Immature natural killer cell (primary cell): Measurements from ENCODE around the gene PODXL. TPM values are rescaled to one million over a fixed set of nuclear protein-coding genes. Genes with fewer than 3 reads are reported as not detected.

ENCODE experiments used
- DNase-seq, 3 donors: peaks; one replicate each; pipeline ENCODE4 v3.0.0; 2022; ENCODE audit warnings: mixed read lengths in 1 of 3
- H3K27ac Mint-ChIP-seq, 6 donors: one replicate each; pipeline ENCODE4 v1.8.0; 2020; ENCODE audit warnings: mixed read lengths in 6 of 6, mild to moderate bottlenecking in 5 of 6, inconsistent platforms in 4 of 6, moderate library complexity in 3 of 6
- H3K27me3 Mint-ChIP-seq, 3 donors: one replicate each; pipeline ENCODE4 v1.8.0; 2020 to 2021; ENCODE audit warnings: low read depth in 3 of 3, mild to moderate bottlenecking in 3 of 3, mixed read lengths in 3 of 3, moderate library complexity in 3 of 3, inconsistent platforms in 1 of 3
- H3K36me3 Mint-ChIP-seq, 3 donors: one replicate each; pipeline ENCODE4 v1.8.0; 2020; ENCODE audit warnings: mixed read lengths in 3 of 3, inconsistent platforms in 2 of 3, mild to moderate bottlenecking in 2 of 3
- H3K4me1 Mint-ChIP-seq, 2 donors: one replicate each; pipeline ENCODE4 v1.8.0; 2020; ENCODE audit warnings: inconsistent platforms in 2 of 2, mild to moderate bottlenecking in 2 of 2, mixed read lengths in 2 of 2, moderate library complexity in 1 of 2
- H3K4me3 Mint-ChIP-seq, 5 donors: one replicate each; pipeline ENCODE4 v1.8.0; 2020; ENCODE audit warnings: mild to moderate bottlenecking in 5 of 5, mixed read lengths in 5 of 5, inconsistent platforms in 3 of 5, moderate library complexity in 3 of 5
- H3K9me3 Mint-ChIP-seq, 6 donors: one replicate each; pipeline ENCODE4 v1.8.0; 2020; ENCODE audit warnings: mild to moderate bottlenecking in 6 of 6, mixed read lengths in 6 of 6, inconsistent platforms in 4 of 6, moderate library complexity in 3 of 6
- polyA plus RNA-seq, 3 donors: library from polyadenylated mRNA; unstranded; fragments of 300-500 nt; fragmentation: Illumina TruSeq; gene quantifications; one replicate each; pipeline ENCODE4 v1.2.3, GENCODE V29; 2021

PODXL gene
- polyA plus RNA-seq, 3 donors from 2014 or later, result 0.10 to 0.56 TPM; not detected in 1

DNA sequence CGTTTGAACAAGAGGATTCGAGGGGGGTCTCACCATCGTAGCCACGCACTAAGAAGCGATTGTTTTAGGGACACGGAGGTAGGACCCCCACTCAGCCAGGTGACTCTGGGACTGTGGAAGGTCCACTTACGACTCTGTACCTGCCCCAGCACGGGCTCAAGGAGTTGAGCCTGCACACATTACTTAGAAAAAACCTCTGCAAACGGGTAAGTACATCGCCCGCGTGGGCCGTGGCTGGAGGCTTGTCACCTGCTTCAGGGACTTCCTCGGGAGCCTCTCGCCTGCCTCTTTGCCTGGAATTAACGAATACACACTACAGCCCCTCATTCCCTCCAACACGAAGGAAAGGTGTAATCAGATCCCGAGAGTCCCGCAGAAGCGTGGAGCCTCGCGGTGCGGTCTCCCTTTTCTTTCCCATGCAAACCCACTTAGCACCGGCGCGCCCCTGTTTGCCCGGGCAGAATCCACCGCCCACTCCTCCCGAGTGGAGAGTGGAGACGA lies 826 bp downstream of the PODXL start:
- Mint-ChIP-seq H3K27ac (peak overlapping the region in 2 of 6 donors; percentile 40 to 51), H3K27me3 (peaks cover 12 to 16% (median 15%) of the 10 kb centered on the region in 3 donors), H3K9me3 (no peaks in the 10 kb centered on the region)

DNA sequence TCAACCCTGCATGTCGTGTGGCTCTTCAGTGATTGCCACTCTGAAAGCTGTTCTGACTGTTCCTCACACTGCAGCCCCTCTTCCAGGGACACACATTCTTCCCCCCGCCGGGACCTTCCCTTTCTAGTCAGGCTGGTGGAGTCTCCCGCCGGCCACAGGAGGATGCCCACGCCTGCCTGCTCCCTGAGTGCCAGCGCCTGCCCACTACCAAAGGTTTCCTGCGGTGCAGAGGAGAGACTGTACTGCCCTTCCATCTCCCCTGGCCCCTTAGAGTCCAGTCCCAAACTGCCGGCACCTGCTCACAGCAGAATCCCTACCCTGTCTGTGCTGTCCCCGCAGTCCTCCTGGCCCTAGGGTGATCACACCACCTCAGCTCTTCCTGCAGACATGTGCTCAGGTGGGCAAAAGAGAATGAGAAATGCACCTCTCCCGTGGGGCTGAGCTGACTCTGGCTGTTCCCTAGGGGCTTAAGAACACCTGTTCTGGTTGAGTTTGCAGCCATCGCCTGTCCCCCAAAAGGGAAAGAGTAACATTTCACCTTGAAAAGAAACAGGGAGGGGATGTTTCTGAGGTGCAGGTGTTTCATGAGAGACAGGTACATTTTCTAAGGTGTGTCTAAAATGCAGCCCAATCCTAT lies 1.4 kb downstream of the PODXL start:
- no peaks in the 10 kb centered on the region for H3K9me3 Mint-ChIP-seq
- peak overlapping the region; percentile 66 to 82 (median 80) for H3K4me3 Mint-ChIP-seq
- H3K27ac Mint-ChIP-seq, result no peak overlapping the region
- H3K36me3 Mint-ChIP-seq, result no peaks in the 10 kb centered on the region
- peaks cover 11 to 15% (median 15%) of the 10 kb centered on the region in 3 donors for H3K27me3 Mint-ChIP-seq
- peaks cover 12 to 16% of the 10 kb centered on the region in 2 donors for H3K4me1 Mint-ChIP-seq
- no peak for DNase-seq

More for the DNA sequence above, 826 bp downstream of the PODXL start:
- H3K36me3 Mint-ChIP-seq, result no peaks in the 10 kb centered on the region
- H3K4me3 Mint-ChIP-seq, result peak overlapping the region; percentile 66 to 82 (median 80)
- H3K4me1 Mint-ChIP-seq, result peaks cover 12 to 16% of the 10 kb centered on the region in 2 donors
- peak in 1 of 3 donors; percentile 17 for DNase-seq

DNA sequence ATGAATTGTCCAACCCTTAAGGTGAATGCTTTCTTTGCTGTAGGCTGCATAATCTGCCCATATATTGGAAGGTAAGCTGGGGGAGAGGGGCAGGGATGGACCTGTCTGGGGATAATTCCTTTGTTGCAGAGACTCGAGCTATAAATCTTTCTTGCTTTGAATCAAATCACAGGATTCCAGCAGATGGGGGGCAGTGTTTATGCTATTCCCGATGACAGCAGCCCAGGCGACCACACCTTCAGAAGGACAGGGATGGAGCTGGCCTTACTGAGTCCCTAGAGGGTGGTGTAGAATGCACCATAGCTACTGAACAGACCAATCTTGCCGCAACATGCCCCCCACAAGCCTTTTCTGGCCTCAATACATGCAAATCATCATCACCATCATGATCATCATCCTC lies 2.5 kb downstream of the PODXL start:
- Mint-ChIP-seq H3K36me3 (no peaks in the 10 kb centered on the region), H3K4me3 (no peak overlapping the region), H3K4me1 (peaks cover 12 to 16% of the 10 kb centered on the region in 2 donors), H3K27ac (no peak overlapping the region), H3K27me3 (peaks cover 7 to 13% (median 13%) of the 10 kb centered on the region in 3 donors), H3K9me3 (no peaks in the 10 kb centered on the region)
- DNase-seq, result no peak

DNA sequence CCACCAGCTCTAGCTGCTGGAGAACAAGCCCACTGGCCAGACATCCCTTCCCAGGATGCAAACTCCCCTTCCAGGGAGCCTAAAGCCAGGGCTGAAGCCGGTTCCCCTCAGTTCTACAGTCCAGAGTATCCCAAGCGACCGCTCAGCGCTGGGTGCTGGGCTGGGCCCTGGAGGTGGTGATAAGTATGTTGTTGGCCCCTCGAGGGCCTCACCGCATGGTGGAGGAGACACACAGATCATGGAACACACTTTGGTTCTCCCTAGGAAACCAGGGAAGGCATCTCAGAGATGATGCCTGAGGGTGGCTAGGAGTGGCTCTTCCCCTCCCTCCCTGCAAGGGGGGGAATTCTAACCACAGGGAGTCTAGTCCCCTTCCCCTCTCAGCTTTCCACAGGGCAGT lies 4.4 kb downstream of the PODXL start:
- Mint-ChIP-seq H3K27me3 (peaks cover 1 to 11% (median 6%) of the 10 kb centered on the region in 3 donors), H3K36me3 (no peaks in the 10 kb centered on the region), H3K9me3 (no peaks in the 10 kb centered on the region), H3K4me3 (no peak overlapping the region), H3K27ac (no peak overlapping the region), H3K4me1 (peaks cover 11 to 14% of the 10 kb centered on the region in 2 donors)
- DNase-seq, result no peak

DNA sequence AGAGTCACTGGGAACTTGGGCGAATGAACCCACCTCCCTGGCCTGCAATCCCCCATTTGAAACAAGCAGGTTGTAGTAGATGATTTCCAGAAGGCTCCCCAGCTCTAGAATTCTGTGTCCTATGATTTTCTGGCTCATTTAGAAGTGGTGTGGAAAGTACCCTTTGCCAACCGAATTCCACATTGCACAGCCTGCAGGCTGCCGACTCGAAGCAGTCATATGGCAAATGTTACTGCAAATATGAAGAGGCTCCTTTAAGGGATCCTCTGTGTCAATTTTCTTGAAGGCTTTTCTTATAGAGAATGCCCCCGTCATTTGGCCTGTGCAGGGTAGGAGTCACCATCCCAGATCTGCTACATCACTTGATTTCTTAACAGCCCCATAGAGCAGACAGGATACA lies 5.6 kb downstream of the PODXL start:
- Mint-ChIP-seq H3K4me1 (peaks cover 7 to 11% of the 10 kb centered on the region in 2 donors), H3K27ac (no peak overlapping the region), H3K27me3 (peaks cover 0 to 10% (median 4%) of the 10 kb centered on the region in 3 donors), H3K9me3 (no peaks in the 10 kb centered on the region), H3K36me3 (no peaks in the 10 kb centered on the region), H3K4me3 (no peak overlapping the region)
- no peak for DNase-seq

DNA sequence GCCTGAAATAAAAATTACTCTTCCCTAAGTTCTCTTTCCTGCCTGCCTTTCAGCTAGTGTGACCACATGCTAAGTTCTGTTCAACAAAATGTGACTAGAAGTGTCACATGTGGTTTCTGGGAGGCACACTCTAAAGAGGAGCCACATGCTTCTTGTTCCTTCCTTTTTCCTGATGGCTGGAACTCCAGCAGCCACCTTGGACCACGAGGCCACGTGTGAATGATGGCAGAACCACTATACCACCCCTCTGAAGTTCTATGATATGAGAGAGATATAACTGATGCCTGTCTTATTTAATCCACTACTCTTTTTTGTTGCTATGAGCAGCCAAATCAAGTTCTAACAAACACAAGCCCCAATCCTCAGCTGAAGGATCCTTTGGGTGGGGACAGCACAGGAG lies 8.1 kb downstream of the PODXL start:
- no peak for DNase-seq
- Mint-ChIP-seq H3K4me1 (peaks cover 0 to 3% of the 10 kb centered on the region in 2 donors), H3K27me3 (peaks cover 0 to 6% (median 4%) of the 10 kb centered on the region in 3 donors), H3K36me3 (no peaks in the 10 kb centered on the region), H3K4me3 (no peak overlapping the region), H3K9me3 (no peaks in the 10 kb centered on the region), H3K27ac (no peak overlapping the region)

DNA sequence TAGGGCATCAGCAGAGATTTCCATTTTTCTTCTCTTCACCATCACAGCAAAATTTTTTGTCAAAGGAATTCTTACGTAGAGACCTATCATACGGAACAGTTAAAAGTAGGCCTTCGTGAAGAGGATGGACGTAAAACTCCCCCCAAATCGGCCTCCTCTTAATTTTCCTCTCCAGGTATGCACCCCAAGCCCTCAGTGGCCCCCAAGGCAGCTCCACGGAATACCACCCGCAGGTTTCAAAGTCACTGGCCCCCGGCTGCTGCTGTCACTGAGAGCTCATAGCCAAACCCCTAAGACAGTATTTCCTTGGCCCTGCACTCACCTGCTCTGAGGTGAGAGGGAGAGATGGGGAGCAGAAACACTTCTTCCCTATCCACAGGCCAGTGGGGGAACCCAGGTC lies 8.8 kb downstream of the PODXL start:
- H3K36me3 Mint-ChIP-seq, result no peaks in the 10 kb centered on the region
- peaks cover 0 to 3% of the 10 kb centered on the region in 2 donors for H3K4me1 Mint-ChIP-seq
- no peak for DNase-seq
- H3K9me3 Mint-ChIP-seq, result no peaks in the 10 kb centered on the region
- no peak overlapping the region for H3K27ac Mint-ChIP-seq
- H3K4me3 Mint-ChIP-seq, result no peak overlapping the region
- peaks cover 0 to 6% (median 0%) of the 10 kb centered on the region in 3 donors for H3K27me3 Mint-ChIP-seq

DNA sequence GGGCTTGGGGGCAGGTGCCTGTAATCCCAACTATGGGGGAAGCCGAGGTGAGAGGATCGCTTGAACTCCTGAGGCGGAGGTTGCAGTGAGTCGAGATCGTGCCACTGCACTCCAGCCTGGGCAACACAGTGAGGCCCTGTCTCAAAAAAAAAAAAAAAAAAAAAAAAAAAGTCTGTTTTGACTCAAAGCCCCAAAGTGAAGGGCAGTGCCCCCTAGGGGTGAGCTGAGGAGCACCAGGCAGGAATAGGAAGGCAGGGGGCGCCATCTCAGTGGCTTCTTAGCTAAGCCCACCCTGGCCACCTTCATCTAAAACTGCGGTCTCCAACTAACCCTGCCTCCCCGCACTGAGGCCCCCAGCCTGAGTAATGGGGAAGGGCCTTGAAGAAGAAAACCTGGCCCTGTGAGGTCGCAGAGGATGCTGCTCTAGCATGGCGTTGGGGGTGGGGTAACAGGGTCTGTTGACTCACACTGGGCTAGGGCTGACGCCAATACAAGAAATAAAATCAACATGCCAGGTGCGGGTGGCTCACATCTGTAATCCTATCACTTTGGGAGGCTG lies 9.8 kb downstream of the PODXL start:
- peak; percentile 39 to 45 (median 40) for DNase-seq
- no peaks in the 10 kb centered on the region for H3K9me3 Mint-ChIP-seq
- H3K4me1 Mint-ChIP-seq, result peaks cover 0 to 3% of the 10 kb centered on the region in 2 donors
- no peak overlapping the region for H3K27ac Mint-ChIP-seq
- H3K4me3 Mint-ChIP-seq, result no peak overlapping the region
- H3K27me3 Mint-ChIP-seq, result peaks cover 0 to 6% (median 0%) of the 10 kb centered on the region in 3 donors
- H3K36me3 Mint-ChIP-seq, result no peaks in the 10 kb centered on the region

DNA sequence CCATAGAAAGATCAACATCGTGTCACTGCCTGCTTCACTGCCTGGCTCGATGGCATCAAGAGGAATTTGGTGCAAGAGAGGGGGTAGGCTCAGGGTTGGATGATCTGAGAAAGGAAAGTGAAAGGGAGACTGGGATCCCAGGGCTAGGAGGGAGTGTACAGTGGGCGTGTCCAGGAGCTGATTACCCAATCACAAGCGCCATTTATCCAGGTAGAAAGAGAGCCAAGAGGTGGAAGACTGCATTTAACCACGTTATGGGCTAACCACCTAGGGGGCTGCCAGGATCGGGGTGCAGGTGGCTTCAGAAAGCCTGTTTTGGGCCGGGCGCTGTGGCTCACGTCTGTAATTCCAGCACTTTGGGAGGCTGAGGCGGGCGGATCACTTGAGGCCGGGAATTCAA lies 10.3 kb downstream of the PODXL start:
- Mint-ChIP-seq H3K4me3 (no peak overlapping the region), H3K27me3 (peaks cover 0 to 6% (median 0%) of the 10 kb centered on the region in 3 donors), H3K27ac (no peak overlapping the region), H3K36me3 (no peaks in the 10 kb centered on the region), H3K4me1 (peaks cover 0 to 3% of the 10 kb centered on the region in 2 donors), H3K9me3 (no peaks in the 10 kb centered on the region)
- no peak for DNase-seq

DNA sequence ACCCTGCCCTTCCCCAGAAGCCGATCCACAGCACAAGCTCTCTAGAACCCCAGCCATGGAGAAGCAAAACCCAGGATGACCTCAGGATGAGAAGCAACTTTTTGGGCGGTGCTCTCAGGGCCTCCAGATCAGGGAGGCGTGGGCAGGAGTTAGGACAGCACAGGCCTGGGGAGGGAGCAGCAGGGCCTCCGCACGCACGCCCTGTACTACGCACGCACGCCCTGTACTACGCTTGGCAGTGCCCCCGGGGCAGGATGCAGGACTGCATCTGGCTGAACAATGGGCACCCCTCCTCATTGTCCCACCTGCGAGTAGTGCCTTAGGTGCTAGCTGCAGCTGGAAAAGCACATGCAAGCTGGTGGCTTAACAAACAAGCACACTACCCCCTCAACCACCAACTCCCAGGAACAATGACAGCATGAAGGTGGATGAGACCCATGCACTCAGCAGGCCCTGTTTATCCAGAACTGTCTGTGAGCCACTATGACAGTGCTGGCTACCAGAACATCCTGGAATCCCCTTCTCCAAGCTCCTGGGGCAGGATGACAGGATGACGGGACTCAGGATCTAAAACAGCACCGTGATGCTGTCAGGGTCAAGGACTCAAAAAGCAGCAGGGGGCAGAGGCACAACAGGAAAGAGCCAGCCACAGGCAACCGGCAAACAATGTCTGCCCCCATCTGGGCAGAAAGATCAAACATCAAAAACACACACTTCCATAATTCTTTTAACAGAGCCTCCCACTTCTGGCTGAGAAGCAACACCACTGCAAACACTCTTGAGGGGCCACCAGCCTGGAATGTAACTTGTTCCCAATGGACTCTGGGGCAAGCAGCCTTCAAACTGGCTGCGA lies 11.8 kb downstream of the PODXL start:
- Mint-ChIP-seq H3K4me1 (peaks cover 0 to 3% of the 10 kb centered on the region in 2 donors), H3K4me3 (no peak overlapping the region), H3K36me3 (no peaks in the 10 kb centered on the region), H3K27ac (no peak overlapping the region), H3K27me3 (peaks cover 0 to 6% (median 0%) of the 10 kb centered on the region in 3 donors), H3K9me3 (no peaks in the 10 kb centered on the region)
- no peak for DNase-seq

DNA sequence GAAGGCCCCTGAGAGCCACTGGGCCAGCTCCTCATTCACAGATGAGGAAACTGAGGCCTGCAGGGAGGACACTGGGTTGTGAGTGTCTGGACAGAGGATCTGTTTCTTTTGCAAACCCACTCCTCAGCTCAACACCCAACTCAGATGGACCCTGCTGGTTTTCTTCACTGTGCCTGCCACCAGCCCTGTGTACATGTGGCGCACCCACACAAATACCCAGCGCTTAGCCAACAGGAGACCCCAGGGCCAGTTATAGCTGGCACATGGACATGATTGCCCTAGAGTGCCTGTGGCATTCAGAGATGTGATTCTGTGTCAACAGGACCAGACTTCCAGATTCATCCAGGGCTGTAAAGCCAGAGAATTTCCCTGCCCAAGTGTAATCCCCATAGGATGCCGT lies 12.4 kb downstream of the PODXL start:
- H3K9me3 Mint-ChIP-seq, result no peaks in the 10 kb centered on the region
- no peak for DNase-seq
- H3K27me3 Mint-ChIP-seq, result peaks cover 0 to 6% (median 0%) of the 10 kb centered on the region in 3 donors

DNA sequence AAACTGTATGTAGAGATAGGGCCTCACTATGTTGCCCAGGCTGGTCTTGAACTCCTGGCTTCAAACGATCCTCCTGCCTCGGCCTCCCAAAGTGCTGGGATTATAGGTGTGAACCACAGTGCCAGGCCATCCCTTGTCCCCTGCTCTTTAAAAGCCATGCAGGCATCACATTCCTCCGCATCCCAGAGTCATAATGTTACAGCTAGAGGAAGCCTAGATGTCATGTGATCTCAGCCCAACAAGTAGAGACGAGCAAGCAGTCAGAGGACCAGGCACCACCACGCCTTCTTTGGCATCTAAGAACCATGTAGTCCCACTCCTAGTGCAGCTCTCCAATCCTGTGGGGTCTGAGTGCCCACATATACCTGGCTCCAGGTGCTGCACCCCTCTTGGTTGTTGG lies 13.1 kb downstream of the PODXL start:
- Mint-ChIP-seq H3K27me3 (peaks cover 0 to 6% (median 0%) of the 10 kb centered on the region in 3 donors), H3K4me3 (no peak overlapping the region), H3K36me3 (no peaks in the 10 kb centered on the region), H3K4me1 (peaks cover 0 to 2% of the 10 kb centered on the region in 2 donors), H3K27ac (no peak overlapping the region), H3K9me3 (no peaks in the 10 kb centered on the region)
- DNase-seq, result no peak

More for the DNA sequence above, 12.4 kb downstream of the PODXL start:
- Mint-ChIP-seq H3K4me3 (no peak overlapping the region), H3K27ac (no peak overlapping the region), H3K4me1 (peaks cover 0 to 3% of the 10 kb centered on the region in 2 donors), H3K36me3 (no peaks in the 10 kb centered on the region)

DNA sequence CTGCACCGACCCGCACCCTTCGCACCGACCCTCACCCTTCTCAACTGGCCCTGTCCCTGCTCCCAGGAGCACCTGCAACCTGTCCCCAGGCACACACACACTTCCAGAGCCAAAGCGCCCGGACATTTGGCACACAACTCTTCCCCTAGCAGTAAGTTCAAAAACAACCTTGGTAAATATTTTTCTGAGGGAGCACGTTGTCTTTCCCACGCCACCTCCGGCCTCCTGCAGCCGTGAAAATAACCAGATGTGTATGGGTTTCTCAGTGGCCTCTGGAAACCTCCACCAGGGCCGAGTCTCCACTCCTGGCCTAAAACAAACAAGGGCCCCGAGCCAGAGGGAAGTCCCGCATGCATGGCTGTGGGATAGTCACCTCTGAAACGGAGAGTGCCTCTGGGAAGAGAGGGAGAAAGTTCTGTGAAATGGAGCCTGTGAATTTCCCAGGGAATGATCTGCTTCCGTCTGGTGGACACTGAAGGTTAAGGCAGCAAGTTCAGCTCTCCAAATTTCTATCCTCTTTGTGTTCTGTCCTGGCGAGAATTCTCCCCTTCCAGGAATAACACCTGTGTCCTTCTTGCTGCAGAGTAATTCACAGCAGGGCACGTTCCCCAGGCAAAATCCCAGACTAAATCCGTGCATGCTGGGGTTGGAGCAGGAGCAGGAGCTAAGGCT lies 15.8 kb downstream of the PODXL start:
- H3K27ac Mint-ChIP-seq, result no peak overlapping the region
- H3K4me1 Mint-ChIP-seq, result no peaks in the 10 kb centered on the region
- peaks cover 0 to 3% (median 2%) of the 10 kb centered on the region in 3 donors for H3K27me3 Mint-ChIP-seq
- H3K36me3 Mint-ChIP-seq, result no peaks in the 10 kb centered on the region
- no peak for DNase-seq
- H3K4me3 Mint-ChIP-seq, result no peak overlapping the region
- H3K9me3 Mint-ChIP-seq, result no peaks in the 10 kb centered on the region
